KMS-11 (cell line): ENCODE results near the gene GPRASP1.
A peak's percentile ranks its signal among the peaks of the same experiment; 100 is the strongest.
"Not testable (repeated sequence)": the region's sequence is repeated elsewhere in the genome, so short reads cannot be mapped to it uniquely, and the experiment has no call there.

Source experiments
- H2AFZ ChIP-seq: fragments of 200-600 bp; sonication (generic); 2 replicates; pipeline ENCODE4 v1.6.1; 2016; ENCODE audit warnings: antibody characterized with exemption, mixed run types, low read depth
- H3K27ac ChIP-seq: fragments of 200-600 bp; sonication (generic); 2 replicates; pipeline ENCODE4 v1.6.1; 2016; ENCODE audit warnings: mild to moderate bottlenecking, mixed run types
- H3K27me3 ChIP-seq: fragments of 200-600 bp; sonication (generic); 2 replicates; pipeline ENCODE4 v1.6.1; 2017; ENCODE audit warnings: mild to moderate bottlenecking, low read depth, mixed run types, moderate library complexity; ENCODE audit not compliant: insufficient read depth
- H3K36me3 ChIP-seq: fragments of 200-600 bp; sonication (generic); 2 replicates; pipeline ENCODE4 v1.6.1; 2017; ENCODE audit warnings: mild to moderate bottlenecking, mixed run types; ENCODE audit not compliant: insufficient read depth
- H3K4me1 ChIP-seq: fragments of 200-600 bp; sonication (generic); 2 replicates; pipeline ENCODE4 v1.6.1; 2016; ENCODE audit warnings: mild to moderate bottlenecking, low read depth, mixed run types; ENCODE audit not compliant: poor library complexity, severe bottlenecking
- H3K4me2 ChIP-seq: fragments of 200-600 bp; sonication (generic); 2 replicates; pipeline ENCODE4 v1.7.0; 2016; ENCODE audit warnings: mild to moderate bottlenecking, mixed run types
- H3K4me3 ChIP-seq: fragments of 200-600 bp; sonication (generic); IDR thresholded peaks from 2 replicates; pipeline ENCODE4 v1.6.1; 2017; ENCODE audit warnings: low read depth, low read length, mixed read lengths; ENCODE audit not compliant: insufficient read depth
- H3K79me2 ChIP-seq: fragments of 200-600 bp; sonication (generic); 2 replicates; pipeline ENCODE4 v1.6.1; 2016; ENCODE audit warnings: low read depth, mixed run types; ENCODE audit not compliant: insufficient read depth
- H3K9ac ChIP-seq: fragments of 200-600 bp; sonication (generic); 2 replicates; pipeline ENCODE4 v1.6.1; 2016; ENCODE audit warnings: mild to moderate bottlenecking, mixed run types
- H4K20me1 ChIP-seq: fragments of 200-600 bp; sonication (generic); 2 replicates; pipeline ENCODE4 v1.6.1; 2016; ENCODE audit warnings: mild to moderate bottlenecking, mixed run types; ENCODE audit not compliant: insufficient read depth
- TF ChIP-seq, protein P1 (sequence below): fragments of 200-600 bp; sonication (generic); conservative IDR thresholded peaks from 2 replicates; pipeline ENCODE4 v1.6.1; 2017; ENCODE audit warnings: low read depth, mild to moderate bottlenecking, antibody characterized with exemption, low read length, moderate library complexity, mixed read lengths

Gene GPRASP1

GRCh38 chrX:102669526-102669925 is 18.2 kb downstream of the GPRASP1 start:
- H3K4me2 ChIP-seq, result no peak overlapping the region
- peaks cover 11% of the 10 kb centered on the region for H3K4me1 ChIP-seq
- H2AFZ ChIP-seq, result no peak overlapping the region
- H3K79me2 ChIP-seq, result no peaks in the 10 kb centered on the region
- H3K36me3 ChIP-seq, result no peaks in the 10 kb centered on the region
- H4K20me1 ChIP-seq, result no peaks in the 10 kb centered on the region
- no peak overlapping the region for H3K27ac ChIP-seq
- no peak overlapping the region for H3K4me3 ChIP-seq
- TF ChIP-seq, protein P1, sequence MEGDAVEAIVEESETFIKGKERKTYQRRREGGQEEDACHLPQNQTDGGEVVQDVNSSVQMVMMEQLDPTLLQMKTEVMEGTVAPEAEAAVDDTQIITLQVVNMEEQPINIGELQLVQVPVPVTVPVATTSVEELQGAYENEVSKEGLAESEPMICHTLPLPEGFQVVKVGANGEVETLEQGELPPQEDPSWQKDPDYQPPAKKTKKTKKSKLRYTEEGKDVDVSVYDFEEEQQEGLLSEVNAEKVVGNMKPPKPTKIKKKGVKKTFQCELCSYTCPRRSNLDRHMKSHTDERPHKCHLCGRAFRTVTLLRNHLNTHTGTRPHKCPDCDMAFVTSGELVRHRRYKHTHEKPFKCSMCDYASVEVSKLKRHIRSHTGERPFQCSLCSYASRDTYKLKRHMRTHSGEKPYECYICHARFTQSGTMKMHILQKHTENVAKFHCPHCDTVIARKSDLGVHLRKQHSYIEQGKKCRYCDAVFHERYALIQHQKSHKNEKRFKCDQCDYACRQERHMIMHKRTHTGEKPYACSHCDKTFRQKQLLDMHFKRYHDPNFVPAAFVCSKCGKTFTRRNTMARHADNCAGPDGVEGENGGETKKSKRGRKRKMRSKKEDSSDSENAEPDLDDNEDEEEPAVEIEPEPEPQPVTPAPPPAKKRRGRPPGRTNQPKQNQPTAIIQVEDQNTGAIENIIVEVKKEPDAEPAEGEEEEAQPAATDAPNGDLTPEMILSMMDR, result no peak
- no peaks in the 10 kb centered on the region for H3K27me3 ChIP-seq
- no peak overlapping the region for H3K9ac ChIP-seq

GRCh38 chrX:102672856-102673255 is 21.6 kb downstream of the GPRASP1 start:
- no peaks in the 10 kb centered on the region for H3K27me3 ChIP-seq
- H3K4me2 ChIP-seq, result no peak overlapping the region
- no peak overlapping the region for H2AFZ ChIP-seq
- no peak overlapping the region for H3K27ac ChIP-seq
- no peaks in the 10 kb centered on the region for H3K79me2 ChIP-seq
- no peaks in the 10 kb centered on the region for H4K20me1 ChIP-seq
- no peaks in the 10 kb centered on the region for H3K36me3 ChIP-seq
- H3K4me1 ChIP-seq, result no peaks in the 10 kb centered on the region
- H3K4me3 ChIP-seq, result no peak overlapping the region
- no peak overlapping the region for H3K9ac ChIP-seq
- TF ChIP-seq, protein P1, result no peak

DNA sequence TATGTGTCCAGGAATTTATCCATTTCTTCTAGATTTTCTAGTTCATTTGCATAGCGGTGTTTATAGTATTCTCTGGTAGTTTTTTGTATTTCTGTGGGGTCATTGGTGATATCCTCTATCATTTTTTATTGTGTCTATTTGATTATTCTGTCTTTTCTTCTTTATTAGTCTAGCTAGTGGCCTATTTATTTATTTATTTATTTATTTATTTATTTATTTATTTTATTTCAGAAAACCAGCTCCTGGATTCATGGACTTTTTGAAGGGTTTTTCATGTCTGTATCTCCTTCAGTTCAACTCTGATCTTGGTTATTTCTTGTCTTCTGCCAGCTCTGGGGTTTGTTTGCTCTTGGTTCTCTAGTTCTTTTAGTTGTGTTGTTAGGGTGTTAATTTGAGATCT is 26.2 kb downstream of the GPRASP1 start:
- H3K36me3 ChIP-seq, H3K79me2 ChIP-seq, H3K27ac ChIP-seq, H3K9ac ChIP-seq, H2AFZ ChIP-seq, H3K27me3 ChIP-seq, H3K4me1 ChIP-seq, H4K20me1 ChIP-seq, H3K4me2 ChIP-seq, H3K4me3 ChIP-seq: not testable (repeated sequence)

DNA sequence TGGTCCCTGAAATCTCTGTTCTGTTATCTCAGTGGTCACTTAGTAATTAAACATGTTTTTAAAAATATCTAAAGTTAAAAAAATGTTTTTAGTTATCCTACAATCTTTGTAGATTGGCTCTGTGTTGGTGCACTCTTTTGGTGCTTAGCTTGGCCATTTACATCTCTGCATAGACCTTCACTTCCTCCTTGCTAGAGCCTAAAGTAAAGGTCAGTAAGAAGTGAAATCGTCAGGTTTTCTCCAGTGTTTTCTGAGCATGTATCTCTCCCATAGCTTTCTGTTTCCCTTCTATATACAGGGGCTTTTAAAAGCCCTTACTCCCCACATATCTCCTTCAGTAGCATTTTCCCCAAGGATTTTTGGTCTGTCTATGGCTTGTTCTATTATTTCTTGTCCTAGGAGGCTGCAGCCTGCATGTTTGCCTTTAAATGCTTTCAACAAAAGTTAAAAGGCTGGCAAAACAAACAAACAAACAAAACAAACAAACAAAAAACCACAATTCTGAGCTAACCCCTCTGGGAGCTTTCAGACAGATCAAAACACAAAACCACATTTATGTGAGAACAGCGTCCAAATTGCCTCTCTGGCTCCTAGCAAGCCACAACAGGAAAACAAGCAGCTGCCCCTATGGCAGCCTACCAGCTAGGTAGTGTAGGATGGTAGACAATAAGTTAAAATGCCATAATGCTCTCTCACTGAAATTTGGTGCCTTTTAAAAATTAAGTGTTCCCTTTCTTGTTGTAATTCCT is 33.7 kb downstream of the GPRASP1 start:
- H3K4me1 ChIP-seq, result peaks cover 12% of the 10 kb centered on the region
- no peaks in the 10 kb centered on the region for H3K36me3 ChIP-seq
- H3K27ac ChIP-seq, result no peak overlapping the region
- no peaks in the 10 kb centered on the region for H3K79me2 ChIP-seq
- H2AFZ ChIP-seq, result no peak overlapping the region
- no peaks in the 10 kb centered on the region for H4K20me1 ChIP-seq
- H3K4me2 ChIP-seq, result peak overlapping the region; percentile 51
- H3K4me3 ChIP-seq, result no peak overlapping the region
- TF ChIP-seq, protein P1, result no peak
- no peaks in the 10 kb centered on the region for H3K27me3 ChIP-seq
- no peak overlapping the region for H3K9ac ChIP-seq

DNA sequence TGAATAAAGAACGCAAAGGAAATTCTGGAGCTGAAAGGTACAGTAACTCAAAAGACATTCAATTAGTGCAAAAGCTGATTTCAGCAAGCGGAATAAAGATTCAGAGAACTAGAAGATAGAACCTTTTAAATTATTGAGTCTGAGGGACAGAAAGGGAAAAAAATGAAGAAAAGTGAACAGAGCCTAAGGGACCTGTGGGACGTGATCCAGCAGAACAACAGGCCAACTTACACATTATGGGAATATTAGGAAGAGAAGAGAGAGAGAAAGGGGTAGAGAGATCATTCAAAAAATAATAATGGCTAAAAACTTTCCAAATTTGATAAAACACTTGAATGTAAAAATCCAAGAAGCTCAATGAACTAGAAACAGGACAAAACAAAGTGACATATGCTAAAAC is 43.5 kb downstream of the GPRASP1 start:
- TF ChIP-seq, protein P1, result no peak
- Histone ChIP-seq H4K20me1 (no peaks in the 10 kb centered on the region), H3K9ac (no peak overlapping the region)

More for the DNA sequence above, 43.5 kb downstream of the GPRASP1 start:
- Histone ChIP-seq H3K79me2 (no peaks in the 10 kb centered on the region), H3K27ac (no peak overlapping the region), H3K4me3 (no peak overlapping the region), H3K36me3 (no peaks in the 10 kb centered on the region), H3K4me1 (no peaks in the 10 kb centered on the region), H2AFZ (no peak overlapping the region), H3K27me3 (no peaks in the 10 kb centered on the region), H3K4me2 (no peak overlapping the region)
